ENCODE data around the gene KLHL6.

DNA sequence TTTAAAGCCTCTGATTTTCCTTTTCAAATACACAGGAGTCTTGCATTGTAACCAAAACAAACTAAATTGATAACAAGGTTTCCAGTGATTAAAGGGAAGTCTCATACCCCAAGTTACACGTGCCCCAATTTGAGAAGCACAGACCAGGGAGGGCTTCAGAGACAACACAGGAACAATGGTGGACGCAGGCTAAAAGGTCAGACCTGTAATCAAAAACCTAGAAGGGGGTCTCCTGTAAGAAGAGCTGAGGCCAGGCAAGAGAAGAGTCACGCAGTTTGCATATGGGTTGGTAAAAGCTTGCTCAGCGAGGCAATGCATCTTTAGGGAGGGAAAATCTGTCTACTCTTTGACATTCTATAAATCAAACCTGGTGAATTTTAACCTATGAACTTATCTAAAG lies 68.5 kb downstream of the KLHL6 start:
- TF ChIP-seq, protein P1, sequence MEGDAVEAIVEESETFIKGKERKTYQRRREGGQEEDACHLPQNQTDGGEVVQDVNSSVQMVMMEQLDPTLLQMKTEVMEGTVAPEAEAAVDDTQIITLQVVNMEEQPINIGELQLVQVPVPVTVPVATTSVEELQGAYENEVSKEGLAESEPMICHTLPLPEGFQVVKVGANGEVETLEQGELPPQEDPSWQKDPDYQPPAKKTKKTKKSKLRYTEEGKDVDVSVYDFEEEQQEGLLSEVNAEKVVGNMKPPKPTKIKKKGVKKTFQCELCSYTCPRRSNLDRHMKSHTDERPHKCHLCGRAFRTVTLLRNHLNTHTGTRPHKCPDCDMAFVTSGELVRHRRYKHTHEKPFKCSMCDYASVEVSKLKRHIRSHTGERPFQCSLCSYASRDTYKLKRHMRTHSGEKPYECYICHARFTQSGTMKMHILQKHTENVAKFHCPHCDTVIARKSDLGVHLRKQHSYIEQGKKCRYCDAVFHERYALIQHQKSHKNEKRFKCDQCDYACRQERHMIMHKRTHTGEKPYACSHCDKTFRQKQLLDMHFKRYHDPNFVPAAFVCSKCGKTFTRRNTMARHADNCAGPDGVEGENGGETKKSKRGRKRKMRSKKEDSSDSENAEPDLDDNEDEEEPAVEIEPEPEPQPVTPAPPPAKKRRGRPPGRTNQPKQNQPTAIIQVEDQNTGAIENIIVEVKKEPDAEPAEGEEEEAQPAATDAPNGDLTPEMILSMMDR (IDR thresholded peaks at IDR 0.05) = no peak
- no peak for TF ChIP-seq ZFX (IDR thresholded peaks at IDR 0.05; ENCODE audit: borderline replicate concordance)
